Peyer's patch (tissue), 4 donors: Measurements from ENCODE around the gene CHRNA5. TPM values are rescaled to one million over a fixed set of nuclear protein-coding genes. Genes with fewer than 3 reads are reported as not detected.

Experiments used
- DNase-seq, 3 donors: peaks; one replicate each; pipeline ENCODE4 v3.0.0-alpha.2; 2017 to 2019
- H3K27ac ChIP-seq, 4 donors: fragments of 200-600 bp; sonication (generic); one replicate each; pipeline ENCODE4 v1.5.1; 2016 to 2019
- H3K27me3 ChIP-seq, 2 donors: fragments of 200-600 bp; sonication (generic); one replicate each; pipeline ENCODE4 v1.5.1; 2019
- H3K36me3 ChIP-seq, 3 donors: fragments of 200-600 bp; sonication (generic); one replicate each; pipeline ENCODE4 v1.5.1; 2016 to 2019
- H3K4me1 ChIP-seq, 4 donors: fragments of 200-600 bp; sonication (generic); one replicate each; pipeline ENCODE4 v1.5.1; 2016 to 2019
- H3K4me3 ChIP-seq, 4 donors: fragments of 200-600 bp; sonication (generic); 1 replicate in 3 of 4; 2 replicates in 1 of 4; pipeline ENCODE4 v1.5.1; 2016 to 2019; ENCODE audit warnings: mild to moderate bottlenecking in 1 of 4
- H3K9me3 ChIP-seq, 4 donors: fragments of 200-600 bp; sonication (generic); one replicate each; pipeline ENCODE4 v1.5.1; 2016 to 2019; ENCODE audit warnings: mild to moderate bottlenecking in 1 of 4
- POLR2A ChIP-seq, 2 donors: fragments of 450-650 bp; IDR thresholded peaks; one replicate each; pipeline ENCODE4 v1.5.1; 2017; ENCODE audit warnings: antibody characterized with exemption in 2 of 2, mild to moderate bottlenecking in 2 of 2, moderate library complexity in 2 of 2
- total RNA-seq, 4 donors: library from RNA; depleted of rRNA; stranded (reverse); fragments of >200 nt; gene quantifications; one replicate each; pipeline ENCODE4 v1.1.0, GENCODE V29; 2016
- TF ChIP-seq, protein P1 (sequence below), 6 experiments: fragments of 450-650 bp in 4 of 6; fragments of 200-600 bp in 2 of 6; sonication (generic) in 1 of 6; IDR thresholded peaks; one replicate each; pipeline ENCODE4 v1.5.1; 2017 to 2019; ENCODE audit warnings: antibody characterized with exemption in 6 of 6, mild to moderate bottlenecking in 3 of 6, moderate library complexity in 1 of 6

The CHRNA5 gene
- total RNA-seq, 4 donors from 2014 or later = 0.38 to 1.7 (median 0.87) TPM

DNA sequence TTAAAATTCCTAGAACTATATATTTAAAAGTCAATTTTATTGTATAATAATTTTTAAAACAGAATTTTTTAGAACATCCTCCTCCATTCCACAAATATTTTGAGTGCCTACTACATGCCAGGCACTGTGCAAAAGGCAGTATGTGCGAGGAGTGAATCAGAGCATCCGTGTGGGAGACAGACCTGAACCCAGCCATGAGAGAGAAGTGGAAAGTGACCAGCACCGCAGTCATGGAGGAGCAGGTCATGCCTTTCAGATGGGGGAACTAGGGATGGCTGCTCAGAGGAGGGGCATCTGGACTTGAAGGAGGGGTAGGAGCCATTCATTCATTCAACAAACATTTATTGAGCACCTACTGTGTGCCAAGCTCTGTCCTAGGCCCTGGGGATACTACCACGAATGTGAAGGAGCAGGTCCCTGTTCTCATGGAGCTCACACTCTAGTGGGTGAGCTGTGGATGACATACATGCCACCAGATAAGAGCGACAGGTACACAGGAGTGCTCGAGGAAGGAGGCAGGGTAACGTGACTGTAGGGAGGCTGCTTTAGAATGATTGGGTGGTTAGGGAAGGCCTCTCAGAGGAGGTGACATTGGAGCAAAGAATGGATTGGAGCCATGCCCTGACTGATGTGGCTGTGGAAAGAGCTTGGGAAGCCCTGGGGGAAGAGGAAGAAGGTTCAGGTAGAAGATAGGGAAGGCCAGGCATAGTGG lies 58.6 kb downstream of the CHRNA5 start:
- Histone ChIP-seq H3K4me1 (peaks cover 0 to 17% (median 5%) of the 10 kb centered on the region in 4 donors), H3K27ac (no peak overlapping the region), H3K36me3 (no peaks in the 10 kb centered on the region), H3K27me3 (peaks cover 0 to 14% of the 10 kb centered on the region in 2 donors), H3K9me3 (no peaks in the 10 kb centered on the region), H3K4me3 (no peak overlapping the region)
- no peak for DNase-seq
- TF ChIP-seq, protein P1, sequence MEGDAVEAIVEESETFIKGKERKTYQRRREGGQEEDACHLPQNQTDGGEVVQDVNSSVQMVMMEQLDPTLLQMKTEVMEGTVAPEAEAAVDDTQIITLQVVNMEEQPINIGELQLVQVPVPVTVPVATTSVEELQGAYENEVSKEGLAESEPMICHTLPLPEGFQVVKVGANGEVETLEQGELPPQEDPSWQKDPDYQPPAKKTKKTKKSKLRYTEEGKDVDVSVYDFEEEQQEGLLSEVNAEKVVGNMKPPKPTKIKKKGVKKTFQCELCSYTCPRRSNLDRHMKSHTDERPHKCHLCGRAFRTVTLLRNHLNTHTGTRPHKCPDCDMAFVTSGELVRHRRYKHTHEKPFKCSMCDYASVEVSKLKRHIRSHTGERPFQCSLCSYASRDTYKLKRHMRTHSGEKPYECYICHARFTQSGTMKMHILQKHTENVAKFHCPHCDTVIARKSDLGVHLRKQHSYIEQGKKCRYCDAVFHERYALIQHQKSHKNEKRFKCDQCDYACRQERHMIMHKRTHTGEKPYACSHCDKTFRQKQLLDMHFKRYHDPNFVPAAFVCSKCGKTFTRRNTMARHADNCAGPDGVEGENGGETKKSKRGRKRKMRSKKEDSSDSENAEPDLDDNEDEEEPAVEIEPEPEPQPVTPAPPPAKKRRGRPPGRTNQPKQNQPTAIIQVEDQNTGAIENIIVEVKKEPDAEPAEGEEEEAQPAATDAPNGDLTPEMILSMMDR (IDR thresholded peaks at IDR 0.05) = no peak
- TF ChIP-seq POLR2A (IDR thresholded peaks at IDR 0.05) = no peak

DNA sequence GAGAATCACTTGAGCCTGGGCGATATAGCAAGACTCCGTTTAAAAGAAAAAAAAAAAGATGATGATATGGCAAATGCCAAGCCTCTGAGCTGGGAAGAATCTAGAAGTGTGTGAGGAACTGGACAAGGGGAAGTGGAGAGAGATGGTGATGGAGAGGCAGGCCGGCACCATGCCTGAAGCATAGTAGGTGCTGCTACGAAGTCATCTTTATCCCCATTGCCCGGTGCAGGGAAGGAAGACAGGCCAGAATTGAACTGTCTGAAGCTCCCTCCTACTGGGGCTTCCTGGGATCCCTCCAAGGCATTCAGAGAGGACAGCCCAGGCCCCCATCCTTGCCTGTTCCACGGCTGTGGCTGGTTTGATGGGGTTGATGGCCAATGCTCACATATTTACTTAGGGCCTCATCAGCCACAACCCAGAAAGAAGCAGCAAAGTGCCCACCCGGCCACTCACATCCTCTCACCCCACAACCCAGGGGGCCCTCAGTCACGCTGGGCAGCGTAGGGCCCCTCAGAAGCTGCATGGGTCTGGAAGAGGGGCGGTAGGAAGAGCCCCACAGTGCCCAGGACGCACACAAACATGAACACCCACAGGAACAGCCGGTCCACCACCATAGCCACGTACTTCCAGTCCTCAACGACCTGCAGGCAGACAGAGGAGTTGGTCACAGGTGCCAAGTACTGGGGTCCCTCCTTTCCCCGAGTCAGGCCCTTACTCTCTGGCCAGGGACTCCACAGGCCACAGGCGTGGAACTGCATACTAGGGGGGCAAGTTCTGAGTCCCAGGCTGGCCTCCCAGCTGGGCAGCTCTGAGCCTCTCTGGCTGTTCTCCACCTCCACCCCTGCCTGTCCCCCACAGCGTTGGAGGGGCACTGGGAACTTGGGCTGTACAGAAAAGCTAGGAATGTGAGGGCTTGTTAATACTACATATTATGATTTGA lies 59.6 kb downstream of the CHRNA5 start:
- H3K27ac ChIP-seq = no peak overlapping the region
- TF ChIP-seq, protein P1 (IDR thresholded peaks at IDR 0.05) = no peak
- no peak for TF ChIP-seq POLR2A (IDR thresholded peaks at IDR 0.05)
- H3K27me3 ChIP-seq = peaks cover 0 to 14% of the 10 kb centered on the region in 2 donors
- no peaks in the 10 kb centered on the region for H3K36me3 ChIP-seq
- no peak for DNase-seq
- peaks cover 0 to 12% (median 5%) of the 10 kb centered on the region in 4 donors for H3K4me1 ChIP-seq
- no peak overlapping the region for H3K4me3 ChIP-seq
- H3K9me3 ChIP-seq = no peaks in the 10 kb centered on the region

DNA sequence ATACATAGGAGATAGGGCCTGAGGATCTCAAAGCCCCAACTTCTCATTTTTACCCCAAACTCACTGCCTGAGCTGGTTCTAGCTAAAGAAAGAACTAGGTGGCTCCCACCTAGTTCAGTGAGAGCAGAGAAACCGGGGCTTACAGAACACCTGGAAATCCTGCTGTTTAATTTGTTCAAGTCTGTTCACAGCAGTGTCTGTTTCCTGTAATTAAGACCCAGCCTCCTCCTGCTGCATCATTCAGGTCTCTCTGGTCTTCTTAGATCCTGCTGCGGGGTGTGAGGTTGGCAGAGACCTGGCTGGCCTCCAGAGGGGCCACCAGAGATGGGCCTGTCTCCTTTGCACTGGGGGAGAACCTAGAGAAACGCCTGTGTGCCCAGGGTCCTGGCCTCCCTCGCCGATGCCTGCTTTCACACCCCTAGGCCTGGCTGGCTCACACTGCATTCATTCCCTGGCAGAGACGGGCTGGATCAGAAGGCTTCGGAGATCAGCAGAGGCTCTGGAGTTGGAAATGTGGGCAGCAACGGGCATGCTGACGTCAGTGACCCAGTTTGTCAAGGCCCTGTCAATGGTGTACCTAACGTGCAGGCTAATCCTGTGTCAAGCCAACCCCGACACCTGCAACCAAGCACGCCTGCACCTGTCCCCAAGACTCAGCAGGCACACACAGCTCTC lies 60.4 kb downstream of the CHRNA5 start:
- no peaks in the 10 kb centered on the region for H3K9me3 ChIP-seq
- TF ChIP-seq, protein P1 (IDR thresholded peaks at IDR 0.05) = no peak
- TF ChIP-seq POLR2A (IDR thresholded peaks at IDR 0.05) = no peak
- H3K4me3 ChIP-seq = no peak overlapping the region
- peaks cover 0 to 9% of the 10 kb centered on the region in 2 donors for H3K27me3 ChIP-seq
- H3K27ac ChIP-seq = no peak overlapping the region
- H3K36me3 ChIP-seq = no peaks in the 10 kb centered on the region
- peaks cover 0 to 4% (median 2%) of the 10 kb centered on the region in 4 donors for H3K4me1 ChIP-seq
- DNase-seq = no peak

DNA sequence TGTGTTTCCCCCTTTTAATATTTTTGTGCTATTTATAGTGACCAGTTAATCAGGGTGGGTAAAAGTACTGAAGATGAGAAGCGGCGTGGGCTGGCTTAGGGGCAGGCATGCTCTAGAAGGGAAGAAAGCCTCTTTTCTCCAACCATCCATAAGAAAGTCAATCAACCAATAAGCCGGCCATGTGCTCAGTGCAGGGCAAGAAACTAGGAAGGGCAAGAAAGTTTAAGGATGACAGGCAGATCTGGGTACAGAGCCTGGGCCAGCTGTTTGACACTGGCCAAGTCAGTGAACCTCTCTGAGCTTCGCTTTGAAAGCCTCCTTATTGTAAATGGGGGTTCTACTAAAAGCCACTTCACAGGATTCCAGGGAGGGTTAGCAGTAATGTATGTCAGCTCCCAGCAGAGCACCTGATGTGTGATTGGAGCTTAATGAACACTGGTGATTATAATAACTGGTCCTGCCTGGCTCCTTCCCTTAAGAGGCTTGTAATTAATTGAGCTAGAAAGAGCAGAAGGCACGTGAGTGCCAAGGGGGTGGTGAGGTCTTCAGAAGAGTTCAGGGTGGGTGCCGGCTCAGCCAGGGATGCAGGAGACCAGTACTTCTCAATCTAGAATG lies 61.2 kb downstream of the CHRNA5 start:
- TF ChIP-seq, protein P1 (IDR thresholded peaks at IDR 0.05) = no peak
- no peak for TF ChIP-seq POLR2A (IDR thresholded peaks at IDR 0.05)
- Histone ChIP-seq H3K27ac (no peak overlapping the region), H3K27me3 (peaks cover 0 to 4% of the 10 kb centered on the region in 2 donors), H3K4me1 (no peaks in the 10 kb centered on the region), H3K4me3 (no peak overlapping the region), H3K36me3 (no peaks in the 10 kb centered on the region), H3K9me3 (no peaks in the 10 kb centered on the region)
- no peak for DNase-seq

DNA sequence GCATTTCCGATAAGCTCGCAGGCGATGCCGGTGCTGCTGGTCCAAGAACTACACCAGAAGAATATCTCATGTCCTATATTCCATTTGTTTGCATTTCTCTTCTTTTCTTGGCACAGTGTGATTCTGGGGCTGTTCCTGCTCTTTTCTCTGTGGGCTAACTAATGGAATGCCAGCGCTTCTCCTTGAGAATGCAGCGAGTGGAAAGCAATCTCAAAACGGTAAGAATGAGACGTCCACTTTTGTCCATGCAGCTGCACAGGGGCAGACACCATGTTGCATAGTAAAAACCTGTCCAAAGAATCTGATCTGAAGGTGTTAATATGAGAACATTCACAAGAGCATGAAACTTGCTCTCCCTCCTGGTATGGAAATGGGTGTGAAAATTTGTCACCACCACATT lies 62.0 kb downstream of the CHRNA5 start:
- Histone ChIP-seq H3K4me1 (no peaks in the 10 kb centered on the region), H3K27me3 (no peaks in the 10 kb centered on the region), H3K4me3 (no peak overlapping the region), H3K36me3 (no peaks in the 10 kb centered on the region), H3K27ac (no peak overlapping the region), H3K9me3 (no peaks in the 10 kb centered on the region)
- no peak for DNase-seq
- TF ChIP-seq POLR2A (IDR thresholded peaks at IDR 0.05) = no peak
- TF ChIP-seq, protein P1 (IDR thresholded peaks at IDR 0.05) = no peak
